Stimulated activated naive CD4-positive, alpha-beta T cell (primary cell): ENCODE data around the gene INF2.

ENCODE experiments used
- DNase-seq, 6 experiments: peaks; one replicate each; lab custom pipeline; 2025; lab: John Stamatoyannopoulos, UW

Gene INF2

GRCh38 chr14:104770851-104771272 lies 81.4 kb downstream of the INF2 start:
- DNase-seq = no peak

GRCh38 chr14:104771374-104771773 lies 82.0 kb downstream of the INF2 start:
- no peak for DNase-seq
